Heart left ventricle (tissue), 13 donors: ENCODE measurements around the gene A2M.

Source experiments
- CTCF ChIP-seq, 12 donors: fragments of 200-600 bp; sonication (generic) in 4 of 12; IDR thresholded peaks; one replicate each; pipeline versions ENCODE4 v1.5.0 to v1.8.0; 2018 to 2022; ENCODE audit warnings: antibody characterized with exemption in 12 of 12, mild to moderate bottlenecking in 5 of 12
- POLR2A ChIP-seq, 2 donors: fragments of 450-650 bp; IDR thresholded peaks; one replicate each; pipeline ENCODE4 v1.6.1; 2017; ENCODE audit warnings: antibody characterized with exemption in 2 of 2, mild to moderate bottlenecking in 2 of 2, moderate library complexity in 2 of 2
- donor health status: ischemic (EF 13 %, LVEDD 7.1; RV severe dilation, severe dysfunction).
- donor health status: DM: no; HTN: yes; CAD: no.
- donor health status: DM: no; HTN: no; CAD: no.
- donor health status: ischemic (EF 25% LVEDD 6.9; RV normal size, moderate dysfunction).
- donor health status: ischemic (EF 25% LVEDD 5.7; RV mildly dilated, moderate dysfunction).
- donor health status: ischemic (EF 35%, LVEDD 5.7; RV mildly dilated, moderate dysfunction).
- donor health status: nonischemic (EF 11% LVEDD 7.7; RV severe dilation, severe dysfunction).
- donor health status: DM: yes; HTN: yes; CAD: no.
- donor health status: PGD.
- donor health status: ischemic (EF 29% LVEDD 5.4; RV normal size, mild dysfunction).
- donor health status: nonischemic (EF 23%, LVEDD 6.1; RV moderate dilation, normal function).

- TF ChIP-seq CTCF (IDR thresholded peaks at IDR 0.05) (no peak), POLR2A (IDR thresholded peaks at IDR 0.05) (no peak)
These were observed 47.7 kb upstream of the A2M start for GRCh38 chr12:9163392-9163791.
